ENCODE results near the gene PDE7B. TPM values are rescaled to one million over a fixed set of nuclear protein-coding genes. Genes with fewer than 3 reads are reported as not detected.

Gene PDE7B
- total RNA-seq, 8 experiments from 2014 or later, result 0.08 to 60.7 (median 1.1) TPM

GRCh38 chr6:135955099-135955498 lies 103.6 kb downstream of the PDE7B start:
- in situ Hi-C loops (cut with MboI; ENCODE audit: low pct_unique_long_range_greater_than_20kb in 2 of 9, low sequenced_read_pairs in 9 of 9, unreplicated experiment in 9 of 9), result no loop called here
- peak in 1 of 8 experiments; percentile 28 for ATAC-seq (replicated peaks in 6 of 8)
- whole genome bisulfite sequencing, 10 experiments, result 40 to 100% (median 78%) methylated on average over 1 to 3 of the region's 3 CpGs; no CpG with 5 or more reads in 3 of the 10 experiments
- no peak overlapping the region for H3K4me3 ChIP-seq
- H3K27ac ChIP-seq, result no peak overlapping the region
- no peaks in the 10 kb centered on the region for H3K4me1 ChIP-seq (replicated peaks in 1 of 2)

- ATAC-seq (replicated peaks in 6 of 8), result no peak
Measured at GRCh38 chr6:135962731-135963130, 111.2 kb downstream of the PDE7B start.

GRCh38 chr6:135970750-135971149 lies 119.2 kb downstream of the PDE7B start:
- Histone ChIP-seq H3K27ac (no peak overlapping the region), H3K4me3 (no peak overlapping the region), H3K4me1 (replicated peaks in 1 of 2) (no peaks in the 10 kb centered on the region)
- in situ Hi-C loops (cut with MboI; ENCODE audit: low pct_unique_long_range_greater_than_20kb in 2 of 9, low sequenced_read_pairs in 9 of 9, unreplicated experiment in 9 of 9), result no loop called here
- no peak for ATAC-seq (replicated peaks in 6 of 8)
- WGBS, 10 experiments, result 80 to 100% (median 94%) methylated on average over 2 to 7 of the region's 7 CpGs; no CpG with 5 or more reads in 2 of the 10 experiments

More at GRCh38 chr6:135962731-135963130, 111.2 kb downstream of the PDE7B start:
- no peak overlapping the region for H3K27ac ChIP-seq
- no peaks in the 10 kb centered on the region for H3K4me1 ChIP-seq (replicated peaks in 1 of 2)
- in situ Hi-C loops (cut with MboI; ENCODE audit: low pct_unique_long_range_greater_than_20kb in 2 of 9, low sequenced_read_pairs in 9 of 9, unreplicated experiment in 9 of 9), result no loop called here
- H3K4me3 ChIP-seq, result no peak overlapping the region
- WGBS, 10 experiments, result 0 to 100% (median 73%) methylated on average over 1 to 2 of the region's 2 CpGs; no CpG with 5 or more reads in 2 of the 10 experiments

- WGBS, 10 experiments, result 83 to 100% (median 90%) methylated on average over 1 to 3 of the region's 3 CpGs; no CpG with 5 or more reads in 3 of the 10 experiments
Measured at GRCh38 chr6:135971351-135971750, 119.8 kb downstream of the PDE7B start.

DNA sequence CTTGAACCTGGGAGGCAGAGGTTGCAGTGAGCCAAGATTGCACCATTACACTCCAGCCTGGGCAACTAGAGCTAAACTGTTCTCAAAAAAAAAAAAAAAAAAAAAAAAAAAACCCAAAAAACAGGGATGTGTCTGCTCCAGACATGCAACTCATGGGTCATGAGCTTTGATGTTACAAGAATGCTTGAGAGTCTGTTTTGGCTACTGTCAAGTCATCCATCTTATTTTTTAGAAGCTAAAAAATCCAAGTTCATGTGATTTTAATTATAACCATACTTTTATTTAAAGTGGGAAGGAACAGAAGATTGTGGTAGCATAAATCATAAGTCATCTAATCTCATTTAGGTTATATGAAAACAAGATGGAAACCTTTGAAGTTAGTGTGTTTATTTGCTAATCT lies 120.6 kb downstream of the PDE7B start:
- in situ Hi-C loops (cut with MboI; ENCODE audit: low pct_unique_long_range_greater_than_20kb in 2 of 9, low sequenced_read_pairs in 9 of 9, unreplicated experiment in 9 of 9), result no loop called here

More at GRCh38 chr6:135971351-135971750, 119.8 kb downstream of the PDE7B start:
- no peak for ATAC-seq (replicated peaks in 6 of 8)
- Histone ChIP-seq H3K27ac (no peak overlapping the region), H3K4me3 (no peak overlapping the region), H3K4me1 (replicated peaks in 1 of 2) (no peaks in the 10 kb centered on the region)
- in situ Hi-C loops (cut with MboI; ENCODE audit: low pct_unique_long_range_greater_than_20kb in 2 of 9, low sequenced_read_pairs in 9 of 9, unreplicated experiment in 9 of 9), result no loop called here

GRCh38 chr6:135972586-135972985 lies 121.1 kb downstream of the PDE7B start:
- in situ Hi-C loops (cut with MboI; ENCODE audit: low pct_unique_long_range_greater_than_20kb in 2 of 9, low sequenced_read_pairs in 9 of 9, unreplicated experiment in 9 of 9), result no loop called here
- WGBS, 10 experiments, result 0 to 95% (median 56%) methylated on average over 1 to 2 of the region's 2 CpGs
- H3K27ac ChIP-seq, result no peak overlapping the region
- no peak for ATAC-seq (replicated peaks in 6 of 8)
- no peak overlapping the region for H3K4me3 ChIP-seq
- no peaks in the 10 kb centered on the region for H3K4me1 ChIP-seq (replicated peaks in 1 of 2)

More for the DNA sequence above, 120.6 kb downstream of the PDE7B start:
- H3K4me1 ChIP-seq (replicated peaks in 1 of 2), result no peaks in the 10 kb centered on the region
- H3K4me3 ChIP-seq, result no peak overlapping the region
- ATAC-seq (replicated peaks in 6 of 8), result no peak
- no peak overlapping the region for H3K27ac ChIP-seq

- in situ Hi-C loops (cut with MboI; ENCODE audit: low pct_unique_long_range_greater_than_20kb in 2 of 9, low sequenced_read_pairs in 9 of 9, unreplicated experiment in 9 of 9), result no loop called here
- WGBS, 10 experiments, result 0 to 67% (median 20%) methylated on average over 1 of the region's 1 CpG; no CpG with 5 or more reads in 3 of the 10 experiments
- Histone ChIP-seq H3K4me3 (no peak overlapping the region), H3K27ac (no peak overlapping the region), H3K4me1 (replicated peaks in 1 of 2) (no peaks in the 10 kb centered on the region)
- ATAC-seq (replicated peaks in 6 of 8), result peak in 2 of 8 experiments; percentile 25 to 46
Measured at GRCh38 chr6:135974426-135974825, 122.9 kb downstream of the PDE7B start.

DNA sequence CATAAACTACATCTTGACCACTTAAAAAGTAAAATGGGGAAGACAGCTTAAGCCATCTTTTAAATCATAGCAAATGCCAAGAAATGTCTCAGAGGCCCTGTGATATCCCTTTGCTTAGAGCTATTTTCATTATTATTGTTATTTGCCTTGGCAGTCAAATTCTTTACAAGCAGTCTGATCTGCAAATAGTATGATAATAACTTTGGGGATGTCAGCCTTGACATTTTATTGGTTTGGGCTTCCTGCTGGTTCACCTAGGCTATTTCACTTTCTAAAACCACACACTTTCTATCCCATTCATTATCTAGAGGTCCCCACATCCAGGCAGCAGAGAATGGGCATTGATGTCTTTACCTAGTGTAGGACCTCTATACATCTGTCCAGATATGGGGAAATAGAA lies 125.1 kb downstream of the PDE7B start:
- Histone ChIP-seq H3K4me1 (replicated peaks in 1 of 2) (no peaks in the 10 kb centered on the region), H3K27ac (no peak overlapping the region), H3K4me3 (no peak overlapping the region)
- in situ Hi-C loops (cut with MboI; ENCODE audit: low pct_unique_long_range_greater_than_20kb in 2 of 9, low sequenced_read_pairs in 9 of 9, unreplicated experiment in 9 of 9), result no loop called here
- ATAC-seq (replicated peaks in 6 of 8), result no peak

GRCh38 chr6:135983093-135983492 lies 131.6 kb downstream of the PDE7B start:
- no peak for ATAC-seq (replicated peaks in 6 of 8)
- Histone ChIP-seq H3K4me3 (no peak overlapping the region), H3K27ac (no peak overlapping the region), H3K4me1 (replicated peaks in 1 of 2) (peaks cover 0 to 8% of the 10 kb centered on the region in 2 donors)
- in situ Hi-C loops (cut with MboI; ENCODE audit: low pct_unique_long_range_greater_than_20kb in 2 of 9, low sequenced_read_pairs in 9 of 9, unreplicated experiment in 9 of 9), result no loop called here
- WGBS, 10 experiments, result 38 to 100% (median 79%) methylated on average over 2 to 3 of the region's 3 CpGs; no CpG with 5 or more reads in 4 of the 10 experiments

DNA sequence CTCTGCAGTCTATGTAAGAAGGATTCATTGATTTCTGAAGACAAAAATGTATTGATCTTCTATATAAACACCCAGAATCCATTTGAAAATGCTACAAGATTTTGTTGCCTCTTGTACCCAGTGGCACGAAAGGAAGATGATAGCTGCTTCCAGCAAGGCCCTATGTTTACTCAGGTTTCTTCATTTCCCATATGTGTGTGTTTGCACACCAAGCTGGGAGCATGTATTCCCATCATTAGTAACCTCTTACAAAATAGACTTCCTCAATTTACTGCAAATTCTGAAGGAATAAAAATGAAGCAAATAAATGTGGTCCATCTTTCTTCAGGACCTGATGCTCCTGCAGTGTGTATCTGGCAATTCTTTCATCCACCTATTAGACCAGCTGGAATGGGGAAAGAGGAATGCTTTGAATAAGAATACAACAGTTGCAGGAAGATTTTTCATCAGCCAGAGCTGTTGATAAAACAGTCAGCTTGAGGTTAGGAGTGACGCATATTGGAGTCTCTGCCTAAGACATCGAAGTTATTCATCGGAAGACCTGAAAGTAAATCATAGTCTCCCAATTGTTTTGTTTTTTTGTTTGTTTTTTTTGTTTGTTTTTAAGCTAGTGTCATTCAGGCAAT lies 132.3 kb downstream of the PDE7B start:
- Histone ChIP-seq H3K4me3 (no peak overlapping the region), H3K27ac (no peak overlapping the region), H3K4me1 (replicated peaks in 1 of 2) (peaks cover 0 to 8% of the 10 kb centered on the region in 2 donors)
- 57 to 100% (median 88%) methylated on average over 1 to 4 of the region's 4 CpGs; no CpG with 5 or more reads in 2 of the 10 experiments for WGBS, 10 experiments
- ATAC-seq (replicated peaks in 6 of 8), result peak in 3 of 8 experiments; percentile 22 to 73 (median 44)
- in situ Hi-C loops (cut with MboI; ENCODE audit: low pct_unique_long_range_greater_than_20kb in 2 of 9, low sequenced_read_pairs in 9 of 9, unreplicated experiment in 9 of 9), result no loop called here

DNA sequence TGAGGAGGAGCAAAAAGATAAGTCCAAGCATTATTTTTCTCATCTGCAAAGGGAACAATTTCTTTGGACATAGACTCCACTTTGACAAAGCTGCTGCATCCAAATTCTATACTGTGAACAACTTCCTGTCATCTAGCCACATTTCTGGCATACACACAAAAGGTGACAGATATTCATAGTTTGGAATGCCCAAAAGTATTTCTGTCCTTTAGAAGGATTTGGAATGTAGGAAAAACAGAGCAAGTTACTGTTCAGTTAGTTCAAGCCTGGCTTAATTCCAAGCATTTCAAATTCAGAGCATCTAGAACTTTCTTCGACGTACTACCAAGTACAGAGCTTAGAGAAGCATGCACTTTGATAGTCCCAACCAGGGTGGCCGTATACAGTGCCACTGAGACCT lies 134.0 kb downstream of the PDE7B start:
- no peak for ATAC-seq (replicated peaks in 6 of 8)
- WGBS, 10 experiments, result 77 to 100% (median 90%) methylated on average over 1 to 3 of the region's 3 CpGs; no CpG with 5 or more reads in 2 of the 10 experiments

DNA sequence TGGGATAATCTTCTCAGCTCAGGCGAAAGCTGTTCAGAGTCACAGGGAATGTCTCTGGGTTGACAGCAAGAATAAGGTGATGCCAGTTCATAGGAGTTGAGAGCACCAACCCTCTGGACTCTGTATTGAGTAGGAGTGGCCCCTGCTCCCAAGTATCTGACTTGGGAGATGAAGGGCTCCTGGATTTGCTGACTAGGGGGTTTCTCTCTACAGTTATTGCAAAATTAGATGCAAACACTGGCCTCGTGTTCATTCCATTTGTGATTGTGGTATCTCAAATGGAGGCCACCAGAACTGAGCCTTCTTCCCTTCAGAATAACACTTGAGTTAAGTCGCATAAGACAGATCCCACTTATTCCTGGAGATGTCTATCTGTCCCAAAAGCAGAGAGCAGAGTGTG lies 135.7 kb downstream of the PDE7B start:
- peaks cover 0 to 8% of the 10 kb centered on the region in 2 donors for H3K4me1 ChIP-seq (replicated peaks in 1 of 2)
- ATAC-seq (replicated peaks in 6 of 8), result no peak
- H3K4me3 ChIP-seq, result no peak overlapping the region
- H3K27ac ChIP-seq, result no peak overlapping the region
- in situ Hi-C loops (cut with MboI; ENCODE audit: low pct_unique_long_range_greater_than_20kb in 2 of 9, low sequenced_read_pairs in 9 of 9, unreplicated experiment in 9 of 9), result no loop called here
- 48 to 100% (median 87%) methylated on average over 1 to 3 of the region's 3 CpGs; no CpG with 5 or more reads in 2 of the 10 experiments for WGBS, 10 experiments

More for the DNA sequence above, 134.0 kb downstream of the PDE7B start:
- Histone ChIP-seq H3K27ac (no peak overlapping the region), H3K4me3 (no peak overlapping the region), H3K4me1 (replicated peaks in 1 of 2) (peaks cover 0 to 8% of the 10 kb centered on the region in 2 donors)
- in situ Hi-C loops (cut with MboI; ENCODE audit: low pct_unique_long_range_greater_than_20kb in 2 of 9, low sequenced_read_pairs in 9 of 9, unreplicated experiment in 9 of 9), result no loop called here

DNA sequence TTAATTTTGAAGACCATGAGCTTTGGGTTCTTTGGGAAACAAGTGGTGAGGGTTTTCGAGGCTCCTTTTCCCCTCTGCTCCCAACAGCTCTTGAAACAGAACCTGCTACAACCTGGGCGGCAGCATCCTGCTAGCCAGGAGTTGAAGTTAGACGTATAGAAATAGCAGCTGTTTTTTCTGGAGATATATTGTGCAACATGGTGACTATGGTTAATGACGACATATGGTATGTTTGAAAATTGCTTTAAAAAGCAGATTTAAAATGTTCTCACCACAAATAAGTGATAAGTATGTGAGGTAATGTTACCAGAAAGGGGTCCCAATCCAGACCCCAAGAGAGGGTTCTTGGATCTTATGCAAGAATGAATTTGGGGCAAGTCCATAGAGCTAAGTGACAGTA lies 138.9 kb downstream of the PDE7B start:
- Histone ChIP-seq H3K4me1 (replicated peaks in 1 of 2) (no peaks in the 10 kb centered on the region), H3K4me3 (no peak overlapping the region), H3K27ac (no peak overlapping the region)
- WGBS, 10 experiments, result 73 to 100% (median 93%) methylated on average over 1 to 4 of the region's 4 CpGs; no CpG with 5 or more reads in 2 of the 10 experiments
- in situ Hi-C loops (cut with MboI; ENCODE audit: low pct_unique_long_range_greater_than_20kb in 2 of 9, low sequenced_read_pairs in 9 of 9, unreplicated experiment in 9 of 9), result no loop called here
- no peak for ATAC-seq (replicated peaks in 6 of 8)
